GM19324 (cell line): ENCODE results near the gene BYSL.
"Not testable (repeated sequence)": the region's sequence is repeated elsewhere in the genome, so short reads cannot be mapped to it uniquely, and the experiment has no call there.

ENCODE experiments used
- ATAC-seq: cut with Tn5 transposase; IDR thresholded peaks from one replicate; pipeline ENCODE4 v1.9.1; 2021; ENCODE audit warnings: mild to moderate bottlenecking, moderate library complexity; ENCODE audit not compliant: unreplicated experiment, low FRiP score

Gene BYSL

GRCh38 chr6:41941280-41942066 is 20.2 kb downstream of the BYSL start, which contains the start of gene CCND3:
Gene CCND3 (minus strand): TSS chr6:41941808. CDS start chr6:41941649, 159 bp downstream.
- ATAC-seq = peak; percentile 90

GRCh38 chr6:41942067-41942851 is 21.0 kb downstream of the BYSL start:
- ATAC-seq = no peak

GRCh38 chr6:41942882-41943281 is 21.6 kb downstream of the BYSL start:
- not testable (repeated sequence) for ATAC-seq

GRCh38 chr6:41943456-41943855 is 22.2 kb downstream of the BYSL start:
- ATAC-seq = no peak

GRCh38 chr6:41947581-41948220 is 26.4 kb downstream of the BYSL start:
- ATAC-seq = no peak

GRCh38 chr6:41954668-41955067 is 33.4 kb downstream of the BYSL start:
- ATAC-seq = no peak

GRCh38 chr6:41955412-41955811 is 34.1 kb downstream of the BYSL start:
- no peak for ATAC-seq

- ATAC-seq = no peak
Observed at GRCh38 chr6:41957117-41957516, 35.8 kb downstream of the BYSL start.

GRCh38 chr6:41958022-41958856 is 36.9 kb downstream of the BYSL start:
- no peak for ATAC-seq

GRCh38 chr6:41960028-41960427 is 38.7 kb downstream of the BYSL start:
- ATAC-seq = no peak

- no peak for ATAC-seq
Observed at GRCh38 chr6:41963371-41963770, 42.1 kb downstream of the BYSL start.

- no peak for ATAC-seq
Observed at GRCh38 chr6:41964201-41964887, 43.0 kb downstream of the BYSL start.

- ATAC-seq = no peak
Observed at GRCh38 chr6:41965429-41966213, 44.3 kb downstream of the BYSL start.

GRCh38 chr6:41966214-41966920 is 45.1 kb downstream of the BYSL start:
- ATAC-seq = no peak

GRCh38 chr6:41966961-41967311 is 45.6 kb downstream of the BYSL start:
- no peak for ATAC-seq

GRCh38 chr6:41967312-41968287 is 46.3 kb downstream of the BYSL start:
- ATAC-seq = no peak

GRCh38 chr6:41970436-41970846 is 49.1 kb downstream of the BYSL start:
- no peak for ATAC-seq
